K562 (cell line): Measurements from ENCODE around the gene DGUOK. TPM values are rescaled to one million over a fixed set of nuclear protein-coding genes. Genes with fewer than 3 reads are reported as not detected.

ENCODE experiments used
- ATF1 ChIP-seq, 2 experiments: fragments of 450-650 bp in 1 of 2; IDR thresholded peaks; 2 replicates each; pipeline ENCODE4 v1.6.1; 2016; ENCODE audit warnings: missing compliant biosample characterization in 1 of 2, missing genetic modification characterization in 1 of 2
- DEAF1 ChIP-seq: fragments of 450-650 bp; formaldehyde crosslinking; IDR thresholded peaks from 2 replicates; pipeline ENCODE4 v1.4.0; 2020; ENCODE audit warnings: mild to moderate bottlenecking, moderate library complexity
- EHMT2 ChIP-seq: fragments of 450-650 bp; IDR thresholded peaks from 2 replicates; pipeline ENCODE4 v1.6.1; 2018; ENCODE audit warnings: antibody characterized with exemption
- ELF4 ChIP-seq: fragments of 450-650 bp; formaldehyde crosslinking; IDR thresholded peaks from 2 replicates; pipeline ENCODE4 v1.4.0; 2022; ENCODE audit warnings: missing genetic modification characterization
- ETS1 ChIP-seq: conservative IDR thresholded peaks from 2 replicates; pipeline ENCODE4 v1.6.1; 2011; ENCODE audit warnings: low read depth, mild to moderate bottlenecking, low read length; ENCODE audit not compliant: control insufficient read depth
- EWSR1 ChIP-seq: fragments of 450-650 bp; IDR thresholded peaks from 2 replicates; pipeline ENCODE4 v1.6.1; 2018; ENCODE audit warnings: borderline replicate concordance, mild to moderate bottlenecking, low read depth, moderate library complexity; ENCODE audit not compliant: partially characterized antibody
- HNRNPLL ChIP-seq: fragments of 200-400 bp; formaldehyde crosslinking; IDR thresholded peaks from 2 replicates; pipeline ENCODE4 v1.6.1; 2017; ENCODE audit warnings: low read length, low read depth, mild to moderate bottlenecking; ENCODE audit not compliant: poor library complexity, severe bottlenecking
- JUND ChIP-seq, 2 experiments: IDR thresholded peaks; 2 replicates in 1 of 2; 3 replicates in 1 of 2; pipeline ENCODE4 v1.6.1; 2011; ENCODE audit warnings: borderline replicate concordance in 2 of 2, low read depth in 2 of 2, low read length in 2 of 2, improper control_type of control experiment in 1 of 2, missing biosample characterization in 1 of 2, missing genetic modification characterization in 1 of 2, missing genetic modification reagents in 1 of 2
- KLF6 ChIP-seq: fragments of 250-450 bp; sonication (Bioruptor Pico); IDR thresholded peaks from 2 replicates; pipeline ENCODE4 v1.4.0; 2020; ENCODE audit warnings: mild to moderate bottlenecking, moderate library complexity, borderline replicate concordance
- LEF1 ChIP-seq: fragments of 450-650 bp; IDR thresholded peaks from 2 replicates; pipeline ENCODE4 v1.6.1; 2016; ENCODE audit warnings: mild to moderate bottlenecking
- NRF1 ChIP-seq, 2 experiments: fragments of 450-650 bp; IDR thresholded peaks in 1 of 2; conservative IDR thresholded peaks in 1 of 2; 2 replicates each; pipeline ENCODE4 v1.6.1; 2014; ENCODE audit warnings: mild to moderate bottlenecking in 2 of 2
- RBFOX2 ChIP-seq: fragments of 200-400 bp; formaldehyde crosslinking; IDR thresholded peaks from 2 replicates; pipeline ENCODE4 v1.6.1; 2017; ENCODE audit warnings: low read depth, mild to moderate bottlenecking, low read length, moderate library complexity
- SAP30 ChIP-seq: fragments of 200-600 bp; sonication (generic); IDR thresholded peaks from 2 replicates; pipeline ENCODE4 v1.6.1; 2012; ENCODE audit warnings: borderline replicate concordance, low read depth, mild to moderate bottlenecking, moderate library complexity, low read length, control low read depth, inconsistent platforms; ENCODE audit not compliant: insufficient read depth, poor library complexity, severe bottlenecking
- SMAD4 ChIP-seq: fragments of 250-450 bp; sonication (Bioruptor Pico); conservative IDR thresholded peaks from 2 replicates; pipeline ENCODE4 v1.8.0; 2021; ENCODE audit warnings: inconsistent platforms, mild to moderate bottlenecking, moderate library complexity
- SRSF1 ChIP-seq: fragments of 200-400 bp; formaldehyde crosslinking; IDR thresholded peaks from 2 replicates; pipeline ENCODE4 v1.6.1; 2017; ENCODE audit warnings: mild to moderate bottlenecking, low read depth, low read length, moderate library complexity
- TFAP4 ChIP-seq: sonication (generic); formaldehyde crosslinking; IDR thresholded peaks from 2 replicates; pipeline ENCODE4 v1.8.0; 2022; ENCODE audit warnings: missing genetic modification reagents, mild to moderate bottlenecking, moderate library complexity, borderline replicate concordance
- UBTF ChIP-seq, 2 experiments: IDR thresholded peaks; 2 replicates each; pipeline ENCODE4 v1.6.1; 2012; ENCODE audit warnings: improper control_type of control experiment in 2 of 2, low read depth in 2 of 2, low read length in 2 of 2, borderline replicate concordance in 1 of 2
- ZNF12 ChIP-seq: sonication (generic); formaldehyde crosslinking; IDR thresholded peaks from 2 replicates; pipeline ENCODE4 v1.4.0; 2020; ENCODE audit warnings: mild to moderate bottlenecking, missing genetic modification reagents
- polyA plus RNA-seq, 8 experiments: library from polyadenylated mRNA; depleted of rRNA in 4 of 8; stranded (reverse) in 5 of 8; unstranded in 3 of 8; fragments of >200 nt; fragmentation: Nextera tagmentation in 2 of 8; fragmentation: Illumina TruSeq in 1 of 8; extraction: Ambion mirVana in 2 of 8; extraction: Trizol in 1 of 8; gene quantifications; 2 replicates each; pipeline versions ENCODE4 v1.2.1 to v1.2.3, GENCODE V29; 2011 to 2014; ENCODE audit warnings: inconsistent platforms in 1 of 8, missing spikeins in 1 of 8
- total RNA-seq, 7 experiments: library from RNA; depleted of rRNA in 6 of 7; stranded (reverse); fragments of >200 nt in 6 of 7; fragmentation: Illumina TruSeq in 2 of 7; extraction: Trizol in 2 of 7; gene quantifications; 2 replicates each; pipeline versions ENCODE4 v1.2.1 to v1.2.3, GENCODE V29; 2011 to 2021; ENCODE audit warnings: low replicate concordance in 1 of 7

Gene DGUOK
- total and polyA plus RNA-seq, 9 of the 15 experiments (the other 6 are each of a cell fraction or from before 2014, with no cell fraction given), result 67.0 to 288 (median 126) TPM

GRCh38 chr2:73987109-73987947 is 60.6 kb downstream of the DGUOK start (continued):
- TF ChIP-seq SMAD4 (CRISPR knock-in tag) (0 out of 2 replicates have a peak, but pooled peaks have one; percentile 39), NRF1 (conservative IDR thresholded peaks at IDR 0.05 in 1 of 2, IDR thresholded peaks at IDR 0.05 in 1 of 2) (0 out of 4 replicates have a peak, but pooled peaks of 1 of the 2 experiments have one; percentile 13), ELF4 (no peak), SRSF1 (no peak), ZNF12 (no peak), ETS1 (0 out of 2 replicates have a peak, but pooled peaks have one; percentile 31), ATF1 (CRISPR knock-in tag; IDR thresholded peaks at IDR 0.05) (no peak), ATF1 (tag; IDR thresholded peaks at IDR 0.05) (no peak), KLF6 (no peak), DEAF1 (CRISPR knock-in tag) (peak; percentile 64; the same call in 1 of the 2 replicates), UBTF (IDR thresholded peaks at IDR 0.05; ENCODE audit: borderline replicate concordance in 1 of 2, low read depth in 2 of 2, low read length in 2 of 2) (0 out of 4 replicates have a peak, but pooled peaks of 1 of the 2 experiments have one; percentile 49), LEF1 (no peak), TFAP4 (peak; percentile 58; the same call in 1 of the 2 replicates), EHMT2 (0 out of 2 replicates have a peak, but pooled peaks have one; percentile 34), EWSR1 (no peak), RBFOX2 (peak; percentile 43; the same call in 1 of the 2 replicates), SAP30 (peak; percentile 31), HNRNPLL (peak; percentile 44), JUND (IDR thresholded peaks at IDR 0.05; ENCODE audit: borderline replicate concordance, low read depth, low read length) (0 out of 2 replicates have a peak, but pooled peaks have one; percentile 15), JUND (tag; IDR thresholded peaks at IDR 0.05; ENCODE audit: borderline replicate concordance, low read depth, low read length) (no peak)
